ENCODE measurements around the gene S100A14.
"Not testable (repeated sequence)": the region's sequence is repeated elsewhere in the genome, so short reads cannot be mapped to it uniquely, and the experiment has no call there.

Gene S100A14

GRCh38 chr1:153578936-153579335, 37.2 kb downstream of the S100A14 start:
- TF ChIP-seq CTCF (IDR thresholded peaks at IDR 0.05; ENCODE audit: low read depth, low read length) = no peak
- peaks cover 16% of the 10 kb centered on the region for H3K9me3 ChIP-seq (ENCODE audit: severe bottlenecking)
- no peaks in the 10 kb centered on the region for H3K36me3 ChIP-seq
- H3K27ac ChIP-seq = no peak overlapping the region
- no peaks in the 10 kb centered on the region for H3K27me3 ChIP-seq (ENCODE audit: insufficient read depth, low read depth, severe bottlenecking)
- no peak for DNase-seq
- no peak overlapping the region for H3K4me3 ChIP-seq (ENCODE audit: low read depth, low read length)

GRCh38 chr1:153578490-153578889, 37.6 kb downstream of the S100A14 start:
- Histone ChIP-seq H3K4me3 (ENCODE audit: low read depth, low read length) (no peak overlapping the region), H3K27me3 (ENCODE audit: insufficient read depth, low read depth, severe bottlenecking) (no peaks in the 10 kb centered on the region), H3K36me3 (no peaks in the 10 kb centered on the region), H3K27ac (no peak overlapping the region), H3K9me3 (ENCODE audit: severe bottlenecking) (peaks cover 16% of the 10 kb centered on the region)
- no peak for DNase-seq
- no peak for TF ChIP-seq CTCF (IDR thresholded peaks at IDR 0.05; ENCODE audit: low read depth, low read length)

- no peak for TF ChIP-seq CTCF (IDR thresholded peaks at IDR 0.05; ENCODE audit: low read depth, low read length)
- Histone ChIP-seq H3K9me3 (ENCODE audit: severe bottlenecking) (peaks cover 16% of the 10 kb centered on the region), H3K36me3 (no peaks in the 10 kb centered on the region), H3K4me3 (ENCODE audit: low read depth, low read length) (no peak overlapping the region), H3K27me3 (ENCODE audit: insufficient read depth, low read depth, severe bottlenecking) (no peaks in the 10 kb centered on the region), H3K27ac (peak overlapping the region; percentile 87)
- DNase-seq = no peak
Measured at GRCh38 chr1:153577624-153578051, 38.5 kb downstream of the S100A14 start.

GRCh38 chr1:153577138-153577537, 39.0 kb downstream of the S100A14 start:
- Histone ChIP-seq H3K36me3 (no peaks in the 10 kb centered on the region), H3K4me3 (ENCODE audit: low read depth, low read length) (no peak overlapping the region), H3K9me3 (ENCODE audit: severe bottlenecking) (peaks cover 14% of the 10 kb centered on the region), H3K27ac (peak overlapping the region; percentile 87), H3K27me3 (ENCODE audit: insufficient read depth, low read depth, severe bottlenecking) (no peaks in the 10 kb centered on the region)
- peak; percentile 76 for DNase-seq
- TF ChIP-seq CTCF (IDR thresholded peaks at IDR 0.05; ENCODE audit: low read depth, low read length) = no peak

DNA sequence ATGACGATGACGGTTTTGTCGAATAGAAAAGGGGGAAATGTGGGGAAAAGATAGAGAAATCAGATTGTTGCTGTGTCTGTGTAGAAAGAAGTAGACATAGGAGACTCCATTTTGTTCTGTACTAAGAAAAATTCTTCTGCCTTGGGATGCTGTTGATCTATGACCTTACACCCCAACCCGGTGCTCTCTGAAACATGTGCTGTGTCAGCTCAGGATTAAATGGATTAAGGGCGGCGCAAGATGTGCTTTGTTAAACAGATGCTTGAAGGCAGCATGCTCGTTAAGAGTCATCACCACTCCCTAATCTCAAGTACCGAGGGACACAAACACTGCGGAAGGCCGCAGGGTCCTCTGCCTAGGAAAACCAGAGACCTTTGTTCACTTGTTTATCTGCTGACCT, 40.6 kb downstream of the S100A14 start:
- peaks cover 11% of the 10 kb centered on the region for H3K9me3 ChIP-seq (ENCODE audit: severe bottlenecking)
- not testable (repeated sequence) for H3K36me3 ChIP-seq; H3K27me3 ChIP-seq (ENCODE audit: insufficient read depth, low read depth, severe bottlenecking); H3K4me3 ChIP-seq (ENCODE audit: low read depth, low read length)
- DNase-seq = peak; percentile 97
- H3K27ac ChIP-seq = peak overlapping the region; percentile 87

DNA sequence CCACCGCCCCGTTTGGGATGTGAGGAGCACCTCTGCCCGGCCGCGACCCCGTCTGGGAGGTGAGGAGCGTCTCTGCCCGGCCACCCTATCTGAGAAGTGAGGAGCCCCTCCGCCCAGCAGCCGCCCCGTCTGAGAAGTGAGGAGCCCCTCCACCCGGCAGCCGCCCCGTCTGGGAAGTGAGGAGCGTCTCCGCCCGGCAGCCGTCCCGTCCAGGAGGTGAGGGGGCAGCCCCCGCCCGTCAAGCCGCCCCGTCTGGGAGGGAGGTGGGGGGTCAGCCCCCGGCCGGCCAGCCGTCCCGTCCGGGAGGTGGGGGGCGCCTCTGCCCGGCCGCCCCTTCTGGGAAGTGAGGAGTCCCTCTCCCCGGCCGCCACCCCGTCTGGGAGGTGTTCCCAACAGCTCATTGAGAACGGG, 41.0 kb downstream of the S100A14 start:
- Histone ChIP-seq H3K9me3 (ENCODE audit: severe bottlenecking) (peaks cover 11% of the 10 kb centered on the region), H3K27ac (peak overlapping the region; percentile 87)
- not testable (repeated sequence) for H3K27me3 ChIP-seq (ENCODE audit: insufficient read depth, low read depth, severe bottlenecking); H3K4me3 ChIP-seq (ENCODE audit: low read depth, low read length); H3K36me3 ChIP-seq
- peak; percentile 68 for DNase-seq

DNA sequence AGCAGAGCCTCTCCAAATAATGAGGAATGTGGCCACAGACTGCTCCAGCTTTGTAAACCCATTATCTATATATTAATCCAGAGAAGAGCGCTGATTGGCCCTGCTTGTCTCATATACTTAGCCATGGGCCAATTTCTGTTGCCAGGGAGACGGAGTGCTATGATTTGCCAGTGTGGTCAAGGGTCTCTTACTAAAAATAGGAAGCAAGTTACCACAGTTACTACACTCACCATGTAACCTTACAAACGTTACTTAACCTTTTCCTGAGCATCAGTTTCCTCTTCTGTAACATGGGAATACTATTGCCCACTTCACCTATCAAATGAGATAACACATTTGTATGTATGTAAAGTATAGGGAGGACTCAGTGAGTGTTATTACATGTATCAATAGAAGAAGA, 42.8 kb downstream of the S100A14 start:
- Histone ChIP-seq H3K36me3 (no peaks in the 10 kb centered on the region), H3K27ac (0 out of 2 replicates have a peak overlapping the region, but pooled peaks have one; percentile 0), H3K4me3 (ENCODE audit: low read depth, low read length) (no peak overlapping the region), H3K9me3 (ENCODE audit: severe bottlenecking) (peaks cover 11% of the 10 kb centered on the region), H3K27me3 (ENCODE audit: insufficient read depth, low read depth, severe bottlenecking) (no peaks in the 10 kb centered on the region)
- TF ChIP-seq CTCF (IDR thresholded peaks at IDR 0.05; ENCODE audit: low read depth, low read length) = no peak
- DNase-seq = no peak

All from WERI-Rb-1 (cell line).